Daoy (cell line): ENCODE measurements around the gene ZNHIT6. TPM values are rescaled to one million over a fixed set of nuclear protein-coding genes. Genes with fewer than 3 reads are reported as not detected.

Experiments used
- total RNA-seq: library from RNA; depleted of rRNA; stranded (reverse); fragments of >200 nt; shearing (Covaris generic); gene quantifications from 2 replicates; pipeline ENCODE4 v1.2.3, GENCODE V29; 2014; rRNA removed

ZNHIT6 gene
- total RNA-seq, 1 experiment from 2014 or later, result 43.4 TPM

Other genes with a start within 250 kb of the ZNHIT6 start
- 56.3 and 63.0 TPM in 2 replicates for gene DDAH1, start 243.3 kb downstream of the ZNHIT6 start, total RNA-seq
- gene CCN1, start 127.7 kb downstream of the ZNHIT6 start, total RNA-seq, result 33.7 and 40.9 TPM in 2 replicates